ENCODE results near the gene LRRN2. TPM values are rescaled to one million over a fixed set of nuclear protein-coding genes. Genes with fewer than 3 reads are reported as not detected.

LRRN2 gene
- total and polyA plus RNA-seq, 2 experiments from 2014 or later, result 0.74 to 2.6 TPM

- H3K79me2 ChIP-seq (replicated peaks; ENCODE audit: insufficient read depth), result no peaks in the 10 kb centered on the region
- no peak overlapping the region for H2AFZ ChIP-seq
- TF ChIP-seq NANOG (IDR thresholded peaks at IDR 0.05; ENCODE audit: borderline replicate concordance), result no peak
- no peak for TF ChIP-seq ETS1 (IDR thresholded peaks at IDR 0.05)
- TF ChIP-seq, protein P1, sequence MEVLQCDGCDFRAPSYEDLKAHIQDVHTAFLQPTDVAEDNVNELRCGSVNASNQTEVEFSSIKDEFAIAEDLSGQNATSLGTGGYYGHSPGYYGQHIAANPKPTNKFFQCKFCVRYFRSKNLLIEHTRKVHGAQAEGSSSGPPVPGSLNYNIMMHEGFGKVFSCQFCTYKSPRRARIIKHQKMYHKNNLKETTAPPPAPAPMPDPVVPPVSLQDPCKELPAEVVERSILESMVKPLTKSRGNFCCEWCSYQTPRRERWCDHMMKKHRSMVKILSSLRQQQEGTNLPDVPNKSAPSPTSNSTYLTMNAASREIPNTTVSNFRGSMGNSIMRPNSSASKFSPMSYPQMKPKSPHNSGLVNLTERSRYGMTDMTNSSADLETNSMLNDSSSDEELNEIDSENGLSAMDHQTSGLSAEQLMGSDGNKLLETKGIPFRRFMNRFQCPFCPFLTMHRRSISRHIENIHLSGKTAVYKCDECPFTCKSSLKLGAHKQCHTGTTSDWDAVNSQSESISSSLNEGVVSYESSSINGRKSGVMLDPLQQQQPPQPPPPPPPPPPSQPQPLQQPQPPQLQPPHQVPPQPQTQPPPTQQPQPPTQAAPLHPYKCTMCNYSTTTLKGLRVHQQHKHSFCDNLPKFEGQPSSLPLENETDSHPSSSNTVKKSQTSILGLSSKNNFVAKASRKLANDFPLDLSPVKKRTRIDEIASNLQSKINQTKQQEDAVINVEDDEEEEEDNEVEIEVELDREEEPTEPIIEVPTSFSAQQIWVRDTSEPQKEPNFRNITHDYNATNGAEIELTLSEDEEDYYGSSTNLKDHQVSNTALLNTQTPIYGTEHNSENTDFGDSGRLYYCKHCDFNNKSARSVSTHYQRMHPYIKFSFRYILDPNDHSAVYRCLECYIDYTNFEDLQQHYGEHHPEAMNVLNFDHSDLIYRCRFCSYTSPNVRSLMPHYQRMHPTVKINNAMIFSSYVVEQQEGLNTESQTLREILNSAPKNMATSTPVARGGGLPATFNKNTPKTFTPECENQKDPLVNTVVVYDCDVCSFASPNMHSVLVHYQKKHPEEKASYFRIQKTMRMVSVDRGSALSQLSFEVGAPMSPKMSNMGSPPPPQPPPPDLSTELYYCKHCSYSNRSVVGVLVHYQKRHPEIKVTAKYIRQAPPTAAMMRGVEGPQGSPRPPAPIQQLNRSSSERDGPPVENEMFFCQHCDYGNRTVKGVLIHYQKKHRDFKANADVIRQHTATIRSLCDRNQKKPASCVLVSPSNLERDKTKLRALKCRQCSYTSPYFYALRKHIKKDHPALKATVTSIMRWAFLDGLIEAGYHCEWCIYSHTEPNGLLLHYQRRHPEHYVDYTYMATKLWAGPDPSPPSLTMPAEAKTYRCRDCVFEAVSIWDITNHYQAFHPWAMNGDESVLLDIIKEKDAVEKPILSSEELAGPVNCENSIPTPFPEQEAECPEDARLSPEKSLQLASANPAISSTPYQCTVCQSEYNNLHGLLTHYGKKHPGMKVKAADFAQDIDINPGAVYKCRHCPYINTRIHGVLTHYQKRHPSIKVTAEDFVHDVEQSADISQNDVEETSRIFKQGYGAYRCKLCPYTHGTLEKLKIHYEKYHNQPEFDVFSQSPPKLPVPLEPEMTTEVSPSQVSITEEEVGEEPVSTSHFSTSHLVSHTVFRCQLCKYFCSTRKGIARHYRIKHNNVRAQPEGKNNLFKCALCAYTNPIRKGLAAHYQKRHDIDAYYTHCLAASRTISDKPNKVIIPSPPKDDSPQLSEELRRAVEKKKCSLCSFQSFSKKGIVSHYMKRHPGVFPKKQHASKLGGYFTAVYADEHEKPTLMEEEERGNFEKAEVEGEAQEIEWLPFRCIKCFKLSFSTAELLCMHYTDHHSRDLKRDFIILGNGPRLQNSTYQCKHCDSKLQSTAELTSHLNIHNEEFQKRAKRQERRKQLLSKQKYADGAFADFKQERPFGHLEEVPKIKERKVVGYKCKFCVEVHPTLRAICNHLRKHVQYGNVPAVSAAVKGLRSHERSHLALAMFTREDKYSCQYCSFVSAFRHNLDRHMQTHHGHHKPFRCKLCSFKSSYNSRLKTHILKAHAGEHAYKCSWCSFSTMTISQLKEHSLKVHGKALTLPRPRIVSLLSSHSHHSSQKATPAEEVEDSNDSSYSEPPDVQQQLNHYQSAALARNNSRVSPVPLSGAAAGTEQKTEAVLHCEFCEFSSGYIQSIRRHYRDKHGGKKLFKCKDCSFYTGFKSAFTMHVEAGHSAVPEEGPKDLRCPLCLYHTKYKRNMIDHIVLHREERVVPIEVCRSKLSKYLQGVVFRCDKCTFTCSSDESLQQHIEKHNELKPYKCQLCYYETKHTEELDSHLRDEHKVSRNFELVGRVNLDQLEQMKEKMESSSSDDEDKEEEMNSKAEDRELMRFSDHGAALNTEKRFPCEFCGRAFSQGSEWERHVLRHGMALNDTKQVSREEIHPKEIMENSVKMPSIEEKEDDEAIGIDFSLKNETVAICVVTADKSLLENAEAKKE (CRISPR knock-in tag; IDR thresholded peaks at IDR 0.05), result no peak
- TF ChIP-seq EZH2 (IDR thresholded peaks at IDR 0.05; ENCODE audit: low read depth, unreplicated experiment), result no peak
- no peak for TF ChIP-seq JUNB (IDR thresholded peaks at IDR 0.05; ENCODE audit: unreplicated experiment)
- no peak for TF ChIP-seq CTCF (conservative IDR thresholded peaks at IDR 0.05; ENCODE audit: low read depth in 2 of 2)
- no peak for TF ChIP-seq REST (IDR thresholded peaks at IDR 0.05; ENCODE audit: unreplicated experiment)
- TF ChIP-seq STAT1 (IDR thresholded peaks at IDR 0.05; ENCODE audit: unreplicated experiment), result no peak
- TF ChIP-seq EZH2phosphoT487 (IDR thresholded peaks at IDR 0.05; ENCODE audit: unreplicated experiment), result no peak
- TF ChIP-seq POLR2AphosphoS5 (IDR thresholded peaks at IDR 0.05; ENCODE audit: low read depth), result no peak
- H3K36me3 ChIP-seq (ENCODE audit: insufficient read depth), result no peaks in the 10 kb centered on the region
- no peaks in the 10 kb centered on the region for H4K20me1 ChIP-seq (replicated peaks; ENCODE audit: insufficient read depth)
- peaks cover 27% of the 10 kb centered on the region for H3K4me1 ChIP-seq (ENCODE audit: insufficient read depth)
- ATAC-seq (peak; percentile 81), DNase-seq (ENCODE audit: low spot score) (peak; percentile 70)
- Mint-ChIP-seq H3K27ac (no peak overlapping the region), H3K4me1 (peaks cover 40% of the 10 kb centered on the region), H3K4me3 (peak overlapping the region; percentile 3; the same call in 1 of the 3 replicates), H3K27me3 (ENCODE audit: insufficient read depth, low read depth, poor library complexity) (peaks cover 10% of the 10 kb centered on the region), H3K9me3 (no peaks in the 10 kb centered on the region), H3K36me3 (ENCODE audit: low read depth) (no peaks in the 10 kb centered on the region)
- H3K4me2 ChIP-seq, result peak overlapping the region; percentile 71
- peaks cover 6% of the 10 kb centered on the region; the same call in 1 of the 2 replicates for H3F3A ChIP-seq (replicated peaks; ENCODE audit: low read depth)
- no peaks in the 10 kb centered on the region; the same call in 1 of the 2 replicates for H3K9me2 ChIP-seq (ENCODE audit: insufficient read depth)
- H3K27ac ChIP-seq (ENCODE audit: low read depth), result no peak overlapping the region
- H3K27me3 ChIP-seq (ENCODE audit: insufficient read depth), result peaks cover 12% of the 10 kb centered on the region
- peak overlapping the region; percentile 29; the same call in 1 of the 2 replicates for H3K4me3 ChIP-seq
Observed at GRCh38 chr1:204651843-204652421, 33.6 kb downstream of the LRRN2 start.

Data from GM23338 (cell line).